Right lobe of liver (tissue), 4 donors: ENCODE measurements around the gene GRIA2.

ENCODE experiments used
- POLR2A ChIP-seq: fragments of 450-650 bp; IDR thresholded peaks from one replicate; pipeline ENCODE4 v1.6.1; 2017; ENCODE audit warnings: antibody characterized with exemption, mild to moderate bottlenecking
- TF ChIP-seq, protein P1 (sequence below), 4 donors: fragments of 200-600 bp in 3 of 4; fragments of 450-650 bp in 1 of 4; IDR thresholded peaks; one replicate each; pipeline versions ENCODE4 v1.5.1 to v1.8.0; 2016 to 2022; ENCODE audit warnings: antibody characterized with exemption in 4 of 4, mild to moderate bottlenecking in 2 of 4
- donor health status: DM: no; HTN: no; CAD: no.
- donor health status: DM: no; HTN: no; CAD: no.
- donor health status: DM: no; HTN: yes; CAD: no.

DNA sequence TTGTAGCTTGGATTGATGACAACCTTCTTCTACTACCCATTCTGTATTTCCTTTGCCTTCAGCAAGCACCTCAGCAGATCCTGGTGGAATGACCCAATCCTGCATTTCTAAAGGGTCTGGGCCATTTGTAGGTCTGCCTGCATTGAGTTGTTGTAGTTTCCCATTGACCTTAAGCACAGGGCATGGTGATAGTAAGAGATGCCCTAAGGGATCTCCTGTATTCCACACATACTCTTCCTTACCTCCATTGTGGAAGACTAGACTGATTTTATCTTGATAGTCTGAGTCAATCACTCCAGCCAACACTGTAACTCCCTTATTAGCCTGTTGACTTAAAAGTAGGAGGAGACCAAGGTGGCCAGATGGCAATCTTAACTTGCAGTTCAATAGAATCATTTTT lies 184.5 kb downstream of the GRIA2 start:
- TF ChIP-seq, protein P1, sequence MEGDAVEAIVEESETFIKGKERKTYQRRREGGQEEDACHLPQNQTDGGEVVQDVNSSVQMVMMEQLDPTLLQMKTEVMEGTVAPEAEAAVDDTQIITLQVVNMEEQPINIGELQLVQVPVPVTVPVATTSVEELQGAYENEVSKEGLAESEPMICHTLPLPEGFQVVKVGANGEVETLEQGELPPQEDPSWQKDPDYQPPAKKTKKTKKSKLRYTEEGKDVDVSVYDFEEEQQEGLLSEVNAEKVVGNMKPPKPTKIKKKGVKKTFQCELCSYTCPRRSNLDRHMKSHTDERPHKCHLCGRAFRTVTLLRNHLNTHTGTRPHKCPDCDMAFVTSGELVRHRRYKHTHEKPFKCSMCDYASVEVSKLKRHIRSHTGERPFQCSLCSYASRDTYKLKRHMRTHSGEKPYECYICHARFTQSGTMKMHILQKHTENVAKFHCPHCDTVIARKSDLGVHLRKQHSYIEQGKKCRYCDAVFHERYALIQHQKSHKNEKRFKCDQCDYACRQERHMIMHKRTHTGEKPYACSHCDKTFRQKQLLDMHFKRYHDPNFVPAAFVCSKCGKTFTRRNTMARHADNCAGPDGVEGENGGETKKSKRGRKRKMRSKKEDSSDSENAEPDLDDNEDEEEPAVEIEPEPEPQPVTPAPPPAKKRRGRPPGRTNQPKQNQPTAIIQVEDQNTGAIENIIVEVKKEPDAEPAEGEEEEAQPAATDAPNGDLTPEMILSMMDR (IDR thresholded peaks at IDR 0.05) = no peak
- TF ChIP-seq POLR2A = no peak
